ENCODE results near the gene SUSD4.

Gene SUSD4

GRCh38 chr1:223228931-223229528 lies 134.9 kb downstream of the SUSD4 start:
- no peak for DNase-seq (ENCODE audit: low read depth)

GRCh38 chr1:223228201-223228600 lies 135.8 kb downstream of the SUSD4 start:
- no peak for DNase-seq (ENCODE audit: low read depth)

DNA sequence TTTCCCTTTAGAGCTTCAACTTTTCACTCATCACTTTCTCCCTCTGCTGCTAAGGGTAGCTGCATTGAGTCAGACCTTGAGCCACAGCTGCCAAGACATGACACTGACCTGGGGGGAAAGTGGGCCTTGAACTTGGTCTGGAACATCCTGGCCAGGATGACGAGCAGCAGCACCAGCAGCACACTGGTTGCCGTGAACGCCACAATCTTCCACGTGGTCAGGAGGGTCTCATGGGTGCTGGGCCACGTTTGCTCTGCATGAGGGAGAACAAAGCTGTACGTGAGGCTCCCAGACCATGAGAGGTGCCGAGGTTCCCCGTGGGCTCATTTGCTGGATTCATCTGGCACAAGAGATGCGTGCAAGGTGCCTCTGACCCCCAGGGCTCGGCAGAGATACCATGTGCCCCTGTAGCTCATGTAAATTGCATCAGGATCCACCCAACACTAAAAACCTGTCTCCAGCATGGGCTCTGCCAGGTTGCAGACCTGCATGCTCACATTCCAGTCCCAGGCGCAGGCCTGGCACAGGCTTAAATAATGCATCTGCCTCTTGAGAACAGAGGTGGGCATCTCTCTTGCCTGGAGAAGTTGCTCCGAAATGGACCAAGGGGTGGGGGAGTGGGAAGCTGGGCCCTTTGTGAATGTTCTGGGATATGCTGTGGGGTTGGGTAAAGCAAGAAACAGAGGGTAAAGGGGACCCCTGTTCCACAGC lies 136.3 kb downstream of the SUSD4 start:
- no peak for DNase-seq (ENCODE audit: low read depth)

DNA sequence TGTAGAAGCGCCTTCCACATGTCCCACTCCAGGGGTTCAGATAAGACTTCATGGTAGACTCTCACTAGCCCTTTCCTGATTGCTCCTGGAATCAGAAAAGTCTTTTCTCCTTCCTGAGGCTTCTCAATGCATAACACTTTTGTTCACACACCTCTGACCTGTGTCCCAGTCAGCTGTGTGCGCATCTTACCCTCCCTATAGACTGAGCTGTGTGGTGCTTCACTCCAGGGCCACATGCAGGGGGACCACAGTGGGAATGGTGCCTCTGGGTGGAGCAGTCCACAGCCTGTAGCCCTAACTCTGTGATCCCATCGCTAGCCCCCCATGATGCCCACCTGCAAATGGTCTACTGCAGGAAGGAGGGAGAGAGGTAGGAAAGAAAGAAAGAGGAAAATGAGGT lies 136.9 kb downstream of the SUSD4 start:
- no peak for DNase-seq (ENCODE audit: low read depth)

GRCh38 chr1:223226271-223226670 lies 137.7 kb downstream of the SUSD4 start:
- no peak for DNase-seq (ENCODE audit: low read depth)

- DNase-seq (ENCODE audit: low read depth), result no peak
Measured at GRCh38 chr1:223225481-223225880, 138.5 kb downstream of the SUSD4 start.

DNA sequence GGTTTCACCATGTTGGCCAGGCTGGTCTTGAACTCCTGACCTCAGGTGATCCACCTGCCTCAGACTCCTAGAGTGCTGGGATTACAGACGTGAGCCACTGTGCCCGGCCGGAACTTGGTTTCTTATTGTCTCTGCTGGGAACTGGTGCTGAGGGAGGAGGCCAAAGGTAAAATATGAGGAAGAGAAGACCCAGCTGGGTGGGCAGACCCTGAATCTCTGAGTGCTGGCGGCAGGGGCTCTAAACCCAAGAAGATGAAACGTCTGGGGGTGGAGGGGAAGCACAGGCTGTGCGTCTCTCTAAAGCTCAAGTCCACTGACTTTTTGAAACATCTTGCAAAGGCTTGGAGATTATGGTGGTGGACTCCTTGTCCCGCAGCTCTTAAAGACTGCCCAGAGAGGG lies 138.9 kb downstream of the SUSD4 start:
- no peak for DNase-seq (ENCODE audit: low read depth)

GRCh38 chr1:223224465-223224864 lies 139.5 kb downstream of the SUSD4 start:
- no peak for DNase-seq (ENCODE audit: low read depth)

- DNase-seq (ENCODE audit: low read depth), result no peak
Measured at GRCh38 chr1:223223091-223223995, 140.6 kb downstream of the SUSD4 start.

- DNase-seq (ENCODE audit: low read depth), result no peak
Measured at GRCh38 chr1:223222377-223222776, 141.6 kb downstream of the SUSD4 start.

GRCh38 chr1:223221686-223222085 lies 142.3 kb downstream of the SUSD4 start:
- DNase-seq (ENCODE audit: low read depth), result no peak

DNA sequence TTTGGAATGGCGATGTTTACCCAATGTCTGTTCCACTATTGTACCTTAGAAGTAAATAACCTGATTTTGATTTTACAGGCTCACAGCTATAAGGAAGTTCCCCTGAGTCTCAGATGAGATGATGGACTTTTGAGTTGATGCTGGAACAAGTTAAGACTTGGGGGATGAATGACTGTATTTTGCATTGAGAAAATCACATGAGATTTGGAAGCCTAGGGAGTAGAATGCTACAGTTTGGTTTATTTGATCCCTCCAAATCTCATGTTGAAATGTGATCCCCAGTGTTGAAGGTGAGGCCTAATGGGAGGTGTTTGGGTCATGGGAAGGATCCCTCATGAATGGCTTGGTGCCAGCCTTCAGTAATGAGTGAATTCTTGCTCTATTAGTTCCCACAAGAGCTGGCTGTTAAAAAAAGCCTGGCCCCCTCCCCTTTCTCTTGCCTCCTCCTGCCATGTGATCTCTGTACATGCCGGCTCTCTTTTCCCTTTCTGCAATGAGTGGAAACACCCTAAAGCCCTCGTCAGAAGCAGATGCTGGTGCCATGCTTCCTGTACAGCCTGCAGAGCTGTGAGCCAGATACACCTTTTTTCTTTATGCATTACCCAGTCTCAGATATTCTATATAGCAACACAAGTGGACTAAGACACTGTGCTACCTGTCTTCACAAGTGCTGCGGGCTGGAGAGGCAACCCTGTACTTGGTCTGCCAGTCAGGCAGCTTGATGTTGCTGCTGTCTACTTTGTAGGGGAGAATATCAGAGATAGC lies 143.9 kb downstream of the SUSD4 start:
- DNase-seq (ENCODE audit: low read depth), result no peak

- DNase-seq (ENCODE audit: low read depth), result no peak
Measured at GRCh38 chr1:223219318-223219635, 144.7 kb downstream of the SUSD4 start.

GRCh38 chr1:223217781-223218180 lies 146.2 kb downstream of the SUSD4 start:
- DNase-seq (ENCODE audit: low read depth), result no peak

- no peak for DNase-seq (ENCODE audit: low read depth)
Measured at GRCh38 chr1:223216531-223217205, 147.3 kb downstream of the SUSD4 start.

DNA sequence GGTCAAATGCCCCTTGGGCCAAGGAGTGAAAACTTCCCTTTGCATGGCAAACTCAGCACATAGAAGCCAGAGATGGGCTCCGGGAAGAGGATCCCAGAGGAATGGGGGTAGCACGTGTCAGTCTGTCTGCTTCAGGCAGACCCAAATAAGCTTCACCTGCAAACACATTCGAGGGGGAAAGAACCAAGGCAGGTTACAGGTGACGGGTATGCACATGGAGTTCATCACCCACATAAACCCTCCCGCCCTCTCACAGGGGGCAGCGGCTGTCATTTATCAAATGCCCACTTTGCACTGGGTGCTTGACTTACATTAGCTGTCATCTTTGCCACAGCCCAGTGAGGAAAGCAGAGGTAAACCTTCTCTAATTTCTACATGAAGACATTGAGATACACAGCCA lies 147.9 kb downstream of the SUSD4 start:
- no peak for DNase-seq (ENCODE audit: low read depth)

- DNase-seq (ENCODE audit: low read depth), result no peak
Measured at GRCh38 chr1:223215026-223215425, 148.9 kb downstream of the SUSD4 start.

DNA sequence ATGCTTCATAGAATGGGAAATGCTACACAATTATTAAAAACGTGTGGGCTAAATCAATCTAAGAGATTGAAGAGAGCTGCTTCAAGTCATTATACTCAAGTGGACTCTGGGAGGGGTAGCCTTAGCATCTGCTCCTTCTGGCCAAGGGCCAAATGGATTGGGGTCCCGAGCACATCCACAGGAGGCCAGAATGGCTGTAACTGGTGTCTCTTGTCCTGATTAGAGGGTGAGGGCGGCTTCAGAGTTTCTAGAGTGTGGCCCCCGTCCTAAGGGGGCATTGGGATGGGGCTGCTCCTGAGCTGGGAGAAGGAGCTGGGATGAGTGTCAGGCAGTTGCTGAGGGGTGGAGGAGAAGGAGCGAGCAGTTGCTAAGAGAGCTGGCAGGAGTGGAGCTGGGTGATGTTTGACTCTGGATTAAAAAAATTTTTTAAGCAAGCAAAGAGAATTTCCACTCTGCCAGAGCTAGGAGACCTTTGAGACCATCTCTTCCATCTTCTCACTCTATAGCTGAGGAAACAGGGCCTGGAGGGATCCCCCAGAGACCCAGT lies 149.6 kb downstream of the SUSD4 start:
- no peak for DNase-seq (ENCODE audit: low read depth)

GRCh38 chr1:223212441-223212840 lies 151.5 kb downstream of the SUSD4 start:
- DNase-seq (ENCODE audit: low read depth), result no peak

DNA sequence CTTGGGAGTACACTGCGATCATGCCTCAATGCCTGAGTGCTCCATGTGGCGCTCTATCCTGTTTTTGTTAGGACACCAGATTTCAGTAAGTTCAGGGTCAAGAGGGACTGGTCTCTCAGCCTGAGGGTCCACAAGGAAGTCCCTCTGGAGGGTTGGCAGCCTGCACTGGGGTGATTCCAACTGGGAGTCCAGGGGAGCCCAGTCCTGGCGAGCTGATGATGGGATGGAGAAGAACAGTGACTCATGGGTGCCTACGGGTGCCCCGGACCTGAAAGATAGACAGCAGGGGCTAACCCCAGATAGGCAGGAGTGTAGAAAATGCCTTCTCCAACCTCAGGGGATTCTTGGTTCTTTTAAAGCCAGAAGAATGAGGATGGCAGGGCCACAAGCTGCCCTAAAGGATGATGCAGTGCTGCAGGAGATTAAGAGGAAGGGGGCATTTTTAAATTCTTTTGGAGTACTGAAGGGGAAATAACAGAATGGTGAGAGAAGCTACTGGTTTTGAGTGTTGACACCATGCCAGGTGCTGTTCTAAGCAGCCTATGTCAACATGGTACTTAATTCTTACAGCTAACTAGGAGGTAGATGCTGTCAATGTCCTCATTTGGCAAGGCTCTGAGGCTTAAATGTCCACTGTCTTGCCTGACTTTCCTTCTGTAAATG lies 152.5 kb downstream of the SUSD4 start:
- DNase-seq (ENCODE audit: low read depth), result no peak

DNA sequence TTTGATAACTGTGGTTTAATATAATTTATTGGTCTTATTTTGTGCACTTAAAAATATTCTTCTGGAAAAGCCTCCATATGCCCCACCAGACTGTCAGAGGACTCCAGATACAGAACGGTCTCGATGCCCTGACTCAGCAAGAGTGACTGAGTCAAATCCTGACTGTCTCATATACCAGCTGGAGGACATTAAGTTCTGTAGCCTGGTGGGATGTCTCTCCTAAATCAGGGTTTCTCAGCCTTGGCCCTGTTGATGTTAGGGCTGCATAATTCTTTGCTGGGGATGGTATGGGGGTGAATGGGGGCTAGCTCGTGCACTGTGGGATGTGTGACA lies 153.2 kb downstream of the SUSD4 start:
- DNase-seq (ENCODE audit: low read depth), result no peak
